DND-41 (cell line): Measurements from ENCODE around the gene SORL1-AS1.

Experiments used
- ATAC-seq: fragments of 200-7000 bp; cut with Tn5 transposase; 3 replicates; pipeline ENCODE4 v1.9.1; 2021; ENCODE audit warnings: low read depth; ENCODE audit not compliant: insufficient read depth
- DNase-seq: peaks from one replicate; pipeline ENCODE4 v3.0.0-alpha.2; 2020
- H2AFZ ChIP-seq: 2 replicates; pipeline ENCODE4 v1.6.0; 2012; ENCODE audit warnings: low read depth, low read length
- H3K27ac ChIP-seq: 2 replicates; pipeline ENCODE4 v1.5.1; 2012; ENCODE audit warnings: low read length, inconsistent platforms
- H3K27me3 ChIP-seq: fragments of 200-600 bp; sonication (generic); 2 replicates; pipeline ENCODE4 v1.6.0; 2012; ENCODE audit warnings: low read length, mild to moderate bottlenecking, inconsistent platforms; ENCODE audit not compliant: insufficient read depth, poor library complexity
- H3K36me3 ChIP-seq: 2 replicates; pipeline ENCODE4 v1.5.1; 2012; ENCODE audit warnings: low read length, inconsistent platforms; ENCODE audit not compliant: insufficient read depth
- H3K4me1 ChIP-seq: 2 replicates; pipeline ENCODE4 v1.5.1; 2012; ENCODE audit warnings: mild to moderate bottlenecking, low read length; ENCODE audit not compliant: insufficient read depth
- H3K4me2 ChIP-seq: 2 replicates; pipeline ENCODE4 v1.6.0; 2012; ENCODE audit warnings: mild to moderate bottlenecking, moderate library complexity, low read length, inconsistent platforms; ENCODE audit not compliant: insufficient read depth
- H3K4me3 ChIP-seq, 2 experiments: fragments of 200-600 bp in 1 of 2; shearing (Covaris generic) in 1 of 2; 2 replicates each; pipeline ENCODE4 v1.5.1; 2012 to 2016; ENCODE audit warnings: inconsistent platforms in 2 of 2, low read length in 2 of 2, mild to moderate bottlenecking in 2 of 2, low read depth in 1 of 2, moderate library complexity in 1 of 2
- H3K79me2 ChIP-seq: 2 replicates; pipeline ENCODE4 v1.6.0; 2012; ENCODE audit warnings: low read length, inconsistent platforms; ENCODE audit not compliant: insufficient read depth
- H3K9ac ChIP-seq: 2 replicates; pipeline ENCODE4 v1.6.0; 2012; ENCODE audit warnings: low read depth, mild to moderate bottlenecking, inconsistent platforms, low read length, moderate library complexity
- H3K9me3 ChIP-seq: 2 replicates; pipeline ENCODE4 v1.5.1; 2012; ENCODE audit warnings: low read length, moderate library complexity, mild to moderate bottlenecking, inconsistent platforms; ENCODE audit not compliant: insufficient read depth, severe bottlenecking
- H4K20me1 ChIP-seq: 2 replicates; pipeline ENCODE4 v1.6.0; 2012; ENCODE audit warnings: low read length; ENCODE audit not compliant: insufficient read depth
- CTCF ChIP-seq: IDR thresholded peaks from 2 replicates; pipeline ENCODE4 v1.5.1; 2012; ENCODE audit warnings: borderline replicate concordance, low read length, moderate library complexity, mild to moderate bottlenecking; ENCODE audit not compliant: poor library complexity, severe bottlenecking; ENCODE audit errors: extremely low read depth
- EZH2 ChIP-seq: IDR thresholded peaks from 3 replicates; pipeline ENCODE4 v1.6.1; 2012; ENCODE audit warnings: borderline replicate concordance, low read depth, mild to moderate bottlenecking, moderate library complexity, low read length, inconsistent platforms; ENCODE audit not compliant: severe bottlenecking

Gene SORL1-AS1

GRCh38 chr11:121426476-121427399, 26.0 kb downstream of the SORL1-AS1 start:
- H3K4me3 ChIP-seq: no peak overlapping the region
- no peak for ATAC-seq

GRCh38 chr11:121425828-121426227, 26.9 kb downstream of the SORL1-AS1 start:
- no peaks in the 10 kb centered on the region for H3K27me3 ChIP-seq
- no peak overlapping the region for H2AFZ ChIP-seq
- TF ChIP-seq EZH2: no peak
- H3K79me2 ChIP-seq: no peaks in the 10 kb centered on the region
- H3K9ac ChIP-seq: no peak overlapping the region
- H3K4me3 ChIP-seq: no peak overlapping the region
- H3K9me3 ChIP-seq: no peaks in the 10 kb centered on the region
- no peaks in the 10 kb centered on the region for H4K20me1 ChIP-seq
- H3K4me2 ChIP-seq: no peak overlapping the region
- no peak overlapping the region for H3K27ac ChIP-seq
- DNase-seq (no peak), ATAC-seq (no peak)
- H3K36me3 ChIP-seq: no peaks in the 10 kb centered on the region
- peaks cover 8% of the 10 kb centered on the region for H3K4me1 ChIP-seq

More at GRCh38 chr11:121426476-121427399, 26.0 kb downstream of the SORL1-AS1 start:
- Histone ChIP-seq H2AFZ (no peak overlapping the region), H3K27me3 (no peaks in the 10 kb centered on the region), H3K9ac (no peak overlapping the region), H3K9me3 (no peaks in the 10 kb centered on the region), H3K36me3 (no peaks in the 10 kb centered on the region), H3K4me2 (no peak overlapping the region), H4K20me1 (no peaks in the 10 kb centered on the region), H3K79me2 (no peaks in the 10 kb centered on the region), H3K4me1 (peaks cover 8% of the 10 kb centered on the region), H3K27ac (no peak overlapping the region)
- TF ChIP-seq EZH2 (no peak), CTCF (no peak)
- no peak for DNase-seq

- ATAC-seq (no peak), DNase-seq (no peak)
- Histone ChIP-seq H3K36me3 (no peaks in the 10 kb centered on the region), H3K9me3 (no peaks in the 10 kb centered on the region), H2AFZ (no peak overlapping the region), H3K79me2 (no peaks in the 10 kb centered on the region), H3K4me3 (no peak overlapping the region), H3K4me2 (no peak overlapping the region), H3K27ac (no peak overlapping the region), H3K4me1 (peaks cover 25% of the 10 kb centered on the region), H4K20me1 (no peaks in the 10 kb centered on the region), H3K27me3 (no peaks in the 10 kb centered on the region), H3K9ac (no peak overlapping the region)
- TF ChIP-seq EZH2: no peak
- no peak for TF ChIP-seq CTCF
Observed at GRCh38 chr11:121422675-121423074, 30.1 kb downstream of the SORL1-AS1 start.

GRCh38 chr11:121421149-121421901, 31.4 kb downstream of the SORL1-AS1 start:
- TF ChIP-seq CTCF (no peak), EZH2 (no peak)
- no peaks in the 10 kb centered on the region for H3K27me3 ChIP-seq
- H3K4me2 ChIP-seq: no peak overlapping the region
- H4K20me1 ChIP-seq: no peaks in the 10 kb centered on the region
- no peaks in the 10 kb centered on the region for H3K79me2 ChIP-seq
- no peak overlapping the region for H3K27ac ChIP-seq
- no peak overlapping the region for H2AFZ ChIP-seq
- H3K4me1 ChIP-seq: peaks cover 38% of the 10 kb centered on the region
- no peaks in the 10 kb centered on the region for H3K36me3 ChIP-seq
- no peak for DNase-seq
- H3K9me3 ChIP-seq: no peaks in the 10 kb centered on the region
- no peak overlapping the region for H3K9ac ChIP-seq
- no peak overlapping the region for H3K4me3 ChIP-seq
- ATAC-seq: no peak
